A673 (cell line): Measurements from ENCODE around the gene CYP17A1. TPM values are rescaled to one million over a fixed set of nuclear protein-coding genes. Genes with fewer than 3 reads are reported as not detected.

ENCODE experiments used
- BruUV-seq: library from RNA; stranded (reverse); fragments of 400-500 nt; replicated peaks from 2 replicates; lab custom pipeline; 2021; lab: Mats Ljungman, UMichigan
- CTCF ChIA-PET: fragments of 300-600 bp; sonication (Branson Sonifier 250); formaldehyde crosslinking; loops from one replicate; lab custom pipeline; 2022; ENCODE audit warnings: antibody characterized with exemption; lab: Charles Lee
- POLR2A ChIA-PET: fragments of 300-600 bp; sonication (Branson Sonifier 250); formaldehyde crosslinking; loops from one replicate; lab custom pipeline; 2022; ENCODE audit warnings: antibody characterized with exemption; ENCODE audit not compliant: low non-redundant PET; lab: Charles Lee
- DNase-seq: peaks from one replicate; pipeline ENCODE4 v3.0.0-alpha.2; 2015; ENCODE audit warnings: low spot score
- H3K27ac ChIP-seq: fragments of 200-600 bp; sonication (generic); 2 replicates; pipeline ENCODE4 v1.5.1; 2016; ENCODE audit warnings: mixed run types, low read depth, mild to moderate bottlenecking, mixed read lengths, antibody characterized with exemption, low read length; ENCODE audit not compliant: poor library complexity, severe bottlenecking
- H3K27me3 ChIP-seq: fragments of 200-600 bp; sonication (generic); replicated peaks from 2 replicates; pipeline ENCODE4 v1.6.1; 2017; ENCODE audit warnings: mixed run types, low read depth, mild to moderate bottlenecking, mixed read lengths, antibody characterized with exemption, low read length; ENCODE audit not compliant: insufficient read depth, poor library complexity
- H3K36me3 ChIP-seq: fragments of 200-600 bp; sonication (generic); 2 replicates; pipeline ENCODE4 v1.6.1; 2016; ENCODE audit warnings: mixed run types, mild to moderate bottlenecking, mixed read lengths, antibody characterized with exemption, low read length; ENCODE audit not compliant: insufficient read depth, poor library complexity, severe bottlenecking
- H3K4me1 ChIP-seq: fragments of 200-600 bp; sonication (generic); 2 replicates; pipeline ENCODE4 v1.6.1; 2017; ENCODE audit warnings: mixed run types, mild to moderate bottlenecking, mixed read lengths, antibody characterized with exemption, low read length; ENCODE audit not compliant: insufficient read depth, poor library complexity, severe bottlenecking
- H3K4me3 ChIP-seq: fragments of 200-600 bp; sonication (generic); 2 replicates; pipeline ENCODE4 v1.5.1; 2016; ENCODE audit warnings: low read depth, mixed run types, mild to moderate bottlenecking, mixed read lengths, low read length; ENCODE audit not compliant: poor library complexity, severe bottlenecking
- H3K9me3 ChIP-seq: fragments of 200-600 bp; sonication (generic); 2 replicates; pipeline ENCODE4 v1.6.1; 2016; ENCODE audit warnings: mixed run types, low read depth, mild to moderate bottlenecking, mixed read lengths, antibody characterized with exemption, low read length; ENCODE audit not compliant: poor library complexity, severe bottlenecking
- CTCF ChIP-seq: fragments of 300-800, 200-600 bp; sonication (generic); conservative IDR thresholded peaks from 2 replicates; pipeline ENCODE4 v1.5.1; 2017; ENCODE audit warnings: low read depth, mild to moderate bottlenecking, antibody characterized with exemption, low read length, moderate library complexity, mixed read lengths
- EZH2 ChIP-seq: fragments of 200-600 bp; sonication (generic); IDR thresholded peaks from 2 replicates; pipeline ENCODE4 v1.6.1; 2017; ENCODE audit warnings: borderline replicate concordance, low read depth, mild to moderate bottlenecking, mixed read lengths, antibody characterized with exemption, low read length; ENCODE audit not compliant: poor library complexity, severe bottlenecking
- intact Hi-C: fragments of 100-400 bp; cut with micrococcal nuclease; formaldehyde crosslinking; loops from one replicate; pipeline ENCODE4 v1.10.0; 2022; ENCODE audit not compliant: unreplicated experiment
- total RNA-seq: library from RNA; stranded (reverse); gene quantifications from 2 replicates; pipeline ENCODE4 v1.2.3, GENCODE V29; 2021

Gene CYP17A1
- total RNA-seq, 1 experiment from 2014 or later, result not detected

GRCh38 chr10:102781921-102782557 lies 55.2 kb downstream of the CYP17A1 start:
- peaks cover 40% of the 10 kb centered on the region for H3K4me1 ChIP-seq
- ChIA-PET POLR2A (interaction anchor here (0.6 kb wide), 1 partner anchor 62 kb away, joined by 5 read pairs; no protein-coding TSS in a partner anchor), CTCF (no interaction called here)
- no peak overlapping the region for H3K27ac ChIP-seq
- no peak for DNase-seq
- H3K4me3 ChIP-seq, result no peak overlapping the region
- intact Hi-C loops, result no loop called here
- no peaks in the 10 kb centered on the region for H3K27me3 ChIP-seq
- TF ChIP-seq CTCF (no peak), EZH2 (no peak)
- no peaks in the 10 kb centered on the region for H3K36me3 ChIP-seq
- H3K9me3 ChIP-seq, result no peaks in the 10 kb centered on the region
- no TSS peak for BruUV-seq

- peak; percentile 40 for DNase-seq
- intact Hi-C loops, result no loop called here
- no peak for TF ChIP-seq CTCF
- no peak for TF ChIP-seq EZH2
- no peaks in the 10 kb centered on the region for H3K9me3 ChIP-seq
- H3K4me1 ChIP-seq, result peaks cover 40% of the 10 kb centered on the region
- no peak overlapping the region for H3K4me3 ChIP-seq
- no TSS peak for BruUV-seq
- no peaks in the 10 kb centered on the region for H3K27me3 ChIP-seq
- CTCF ChIA-PET, result no interaction called here
- H3K27ac ChIP-seq, result peak overlapping the region; percentile 25
- H3K36me3 ChIP-seq, result no peaks in the 10 kb centered on the region
- POLR2A ChIA-PET, result interaction anchor here (0.6 kb wide), 1 partner anchor 62 kb away, joined by 5 read pairs; no protein-coding TSS in a partner anchor
Observed at GRCh38 chr10:102781090-102781920, 55.9 kb downstream of the CYP17A1 start.

Other genes starting within 250 kb of the CYP17A1 start
- gene TRIM8, start 192.9 kb downstream of the CYP17A1 start, total RNA-seq, result 29.4 and 32.0 TPM in 2 replicates
- gene ARL3, start 123.0 kb downstream of the CYP17A1 start, total RNA-seq, result 14.9 and 17.2 TPM in 2 replicates
- gene SFXN2, start 122.8 kb downstream of the CYP17A1 start, total RNA-seq, result 19.5 and 24.6 TPM in 2 replicates
- 20.0 and 20.3 TPM in 2 replicates for gene WBP1L, start 93.5 kb downstream of the CYP17A1 start, total RNA-seq
- 8.2 and 11.1 TPM in 2 replicates for gene BORCS7, start 16.8 kb upstream of the CYP17A1 start, total RNA-seq
- 4.8 and 5.2 TPM in 2 replicates for gene AS3MT, start 32.1 kb upstream of the CYP17A1 start, total RNA-seq
- gene CNNM2, start 80.9 kb upstream of the CYP17A1 start, total RNA-seq, result 4.8 and 5.6 TPM in 2 replicates